ENCODE measurements around the gene BTBD16. TPM values are rescaled to one million over a fixed set of nuclear protein-coding genes. Genes with fewer than 3 reads are reported as not detected.

Gene BTBD16
- total and polyA plus RNA-seq, 4 donors = 0.42 to 2.8 (median 1.8) TPM

- Histone ChIP-seq H3K36me3 (ENCODE audit: control insufficient read depth in 4 of 4, insufficient read depth in 3 of 4, low read depth in 1 of 4, low read length in 3 of 4) (no peaks in the 10 kb centered on the region), H3K27me3 (ENCODE audit: control insufficient read depth in 4 of 4, insufficient read depth in 4 of 4, low read length in 3 of 4) (no peaks in the 10 kb centered on the region), H3K9ac (ENCODE audit: low read depth in 1 of 2, low read length in 2 of 2) (no peak overlapping the region), H3K27ac (ENCODE audit: low read depth in 1 of 2, low read length in 2 of 2) (no peak overlapping the region), H3K4me1 (ENCODE audit: control insufficient read depth in 4 of 4, insufficient read depth in 4 of 4, low read length in 3 of 4) (no peaks in the 10 kb centered on the region), H3K4me3 (ENCODE audit: low read depth in 1 of 3, low read length in 3 of 3) (no peak overlapping the region), H3K9me3 (ENCODE audit: control insufficient read depth in 4 of 4, low read length in 3 of 4) (no peaks in the 10 kb centered on the region)
- no peak for DNase-seq (ENCODE audit: low spot score)
- WGBS = 89% methylated on average over 7 of the region's 7 CpGs
- TF ChIP-seq ZBTB33 (IDR thresholded peaks at IDR 0.05) (no peak), MAX (IDR thresholded peaks at IDR 0.05) (no peak), RAD21 (IDR thresholded peaks at IDR 0.05) (no peak), REST (IDR thresholded peaks at IDR 0.05) (no peak), CTCF (IDR thresholded peaks at IDR 0.05; ENCODE audit: low read depth, low read length, missing input control) (no peak), NR2F2 (IDR thresholded peaks at IDR 0.05) (no peak), EGR1 (IDR thresholded peaks at IDR 0.05; ENCODE audit: low read depth in 2 of 2) (no peak), FOXA1 (IDR thresholded peaks at IDR 0.05) (no peak), GABPA (IDR thresholded peaks at IDR 0.05 in 1 of 2, conservative IDR thresholded peaks at IDR 0.05 in 1 of 2) (no peak), JUND (IDR thresholded peaks at IDR 0.05) (no peak), HNF4A (conservative IDR thresholded peaks at IDR 0.05) (no peak), ATF3 (IDR thresholded peaks at IDR 0.05) (no peak)
Observed at GRCh38 chr10:122331100-122331499, 60.0 kb downstream of the BTBD16 start.

- H3K27ac ChIP-seq (ENCODE audit: low read depth in 1 of 2, low read length in 2 of 2) = no peak overlapping the region
- H3K9me3 ChIP-seq (ENCODE audit: control insufficient read depth in 4 of 4, low read length in 3 of 4) = no peaks in the 10 kb centered on the region
- no peaks in the 10 kb centered on the region for H3K36me3 ChIP-seq (ENCODE audit: control insufficient read depth in 4 of 4, insufficient read depth in 3 of 4, low read depth in 1 of 4, low read length in 3 of 4)
- H3K4me1 ChIP-seq (ENCODE audit: control insufficient read depth in 4 of 4, insufficient read depth in 4 of 4, low read length in 3 of 4) = no peaks in the 10 kb centered on the region
- 81% methylated on average over 16 of the region's 16 CpGs for WGBS
- no peaks in the 10 kb centered on the region for H3K27me3 ChIP-seq (ENCODE audit: control insufficient read depth in 4 of 4, insufficient read depth in 4 of 4, low read length in 3 of 4)
- DNase-seq (ENCODE audit: low spot score) = no peak
- TF ChIP-seq RXRA (IDR thresholded peaks at IDR 0.05) (no peak), HNF4G (IDR thresholded peaks at IDR 0.05) (no peak), FOXA2 (IDR thresholded peaks at IDR 0.05) (no peak), EGR1 (IDR thresholded peaks at IDR 0.05; ENCODE audit: low read depth in 2 of 2) (no peak), YY1 (IDR thresholded peaks at IDR 0.05) (no peak), ZBTB33 (IDR thresholded peaks at IDR 0.05) (no peak), JUND (IDR thresholded peaks at IDR 0.05) (no peak), MAX (IDR thresholded peaks at IDR 0.05) (no peak), ATF3 (IDR thresholded peaks at IDR 0.05) (no peak), GABPA (IDR thresholded peaks at IDR 0.05 in 1 of 2, conservative IDR thresholded peaks at IDR 0.05 in 1 of 2) (no peak)
- no peak overlapping the region for H3K9ac ChIP-seq (ENCODE audit: low read depth in 1 of 2, low read length in 2 of 2)
- H3K4me3 ChIP-seq (ENCODE audit: low read depth in 1 of 3, low read length in 3 of 3) = no peak overlapping the region
Observed at GRCh38 chr10:122331615-122332446, 60.7 kb downstream of the BTBD16 start.
